Measurements from ENCODE around the gene ICE2. TPM values are rescaled to one million over a fixed set of nuclear protein-coding genes. Genes with fewer than 3 reads are reported as not detected.

ICE2 gene
- total and polyA plus RNA-seq, 2 of the 8 experiments (the other 6 are each of a cell fraction or from before 2014, with no cell fraction given) = 40.0 to 87.3 TPM

DNA sequence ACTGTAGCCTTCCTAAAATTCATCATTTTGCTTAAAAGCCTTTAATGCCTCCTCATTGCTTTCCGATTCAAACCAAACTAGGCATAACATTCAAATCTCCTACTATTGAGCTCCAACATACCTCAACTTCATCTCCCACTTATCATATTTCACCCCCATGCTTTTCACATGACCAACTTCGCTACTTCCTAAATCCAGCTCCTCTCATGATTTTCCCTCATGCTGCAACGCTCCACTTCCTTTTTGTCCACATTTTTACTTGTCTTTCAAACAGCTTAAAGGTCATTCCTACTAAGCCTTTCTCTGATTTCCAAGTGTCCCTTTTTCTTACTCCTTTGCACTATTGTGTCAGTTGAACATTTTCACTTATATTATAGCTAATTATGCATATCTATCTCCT is 60.8 kb downstream of the ICE2 start (continued):
- TF ChIP-seq SP4 (IDR thresholded peaks at IDR 0.05; ENCODE audit: low read length) = no peak
- no peak for TF ChIP-seq CREB1 (IDR thresholded peaks at IDR 0.05)
- no peak for TF ChIP-seq TAF7 (optimal IDR thresholded peaks at IDR 0.05; ENCODE audit: borderline replicate concordance, low read depth, low read length)
- TF ChIP-seq NANOG (IDR thresholded peaks at IDR 0.05; ENCODE audit: insufficient read depth, low read depth, low read length, poor library complexity, severe bottlenecking) = no peak
- TF ChIP-seq SUZ12 (IDR thresholded peaks at IDR 0.05; ENCODE audit: low read length) = no peak

All from H1 (cell line).